Measurements from ENCODE around the gene RGS19. TPM values are rescaled to one million over a fixed set of nuclear protein-coding genes. Genes with fewer than 3 reads are reported as not detected.

RGS19 gene
- total and polyA plus RNA-seq, 7 donors, result 2.0 to 5.7 (median 3.5) TPM

DNA sequence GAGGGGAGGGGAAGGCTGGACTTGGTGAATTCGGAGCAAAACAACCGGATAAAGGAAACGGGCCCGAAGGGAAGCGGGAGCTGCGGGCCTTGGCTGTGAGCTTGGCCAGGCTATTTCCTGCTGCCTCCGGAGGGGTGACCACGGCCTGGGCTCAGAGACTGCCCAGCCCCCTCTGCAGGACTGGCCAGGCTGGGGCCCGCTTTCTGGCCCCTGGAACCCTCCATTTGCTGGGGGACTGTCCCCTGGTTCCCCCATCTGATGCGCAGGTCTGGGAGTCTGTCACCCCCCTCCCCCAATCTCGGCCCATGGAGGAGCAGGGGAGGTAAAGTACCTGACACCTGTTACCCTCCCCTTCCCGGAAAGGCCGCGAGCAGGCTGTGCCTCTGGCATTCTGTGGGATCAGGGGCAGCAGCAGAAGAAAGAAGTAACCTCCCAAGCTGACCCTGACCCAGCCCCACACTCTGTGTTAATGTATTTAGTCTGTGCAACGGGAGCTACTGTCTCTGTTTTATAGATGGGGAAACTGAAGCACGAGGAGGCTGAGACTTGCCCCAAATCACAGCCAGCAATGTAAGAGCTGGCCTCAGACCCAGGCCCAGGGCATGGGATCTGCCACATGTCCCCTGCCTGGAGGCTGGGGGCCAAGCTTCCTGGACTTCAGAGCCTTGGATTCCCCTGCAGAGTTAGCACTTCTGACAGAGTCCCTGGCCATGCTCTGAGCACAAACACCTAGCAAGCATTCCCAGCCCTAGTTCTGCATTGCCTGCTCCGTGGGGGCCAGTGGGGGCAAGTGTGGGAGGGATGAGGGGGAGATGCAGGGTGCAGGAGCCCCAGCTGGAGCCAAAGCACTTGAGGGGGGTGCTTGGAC, 39.8 kb downstream of the RGS19 start:
- WGBS, 3 donors, result 8 to 13% (median 9%) methylated on average over 14 to 17 of the region's 17 CpGs
- Histone ChIP-seq H3K27me3 (ENCODE audit: insufficient read depth in 3 of 3, low read length in 2 of 3) (peaks cover 0 to 74% (median 21%) of the 10 kb centered on the region in 3 donors), H3K4me3 (peak overlapping the region; percentile 67), H3K36me3 (ENCODE audit: insufficient read depth in 1 of 2, low read depth in 1 of 2) (peaks cover 0 to 8% of the 10 kb centered on the region in 2 donors), H3K27ac (peak overlapping the region; percentile 58), H3K9me3 (no peaks in the 10 kb centered on the region), H3K4me1 (peaks cover 10% of the 10 kb centered on the region)
- ATAC-seq (peak; percentile 22 to 45 (median 36)), DNase-seq (no peak)
- intact Hi-C loops (cut with DNase I), result loop anchor here (1.0 to 5.0 kb wide), 2 partner anchors 81 to 83 kb away; no protein-coding TSS in a partner anchor
- TF ChIP-seq, protein P1, sequence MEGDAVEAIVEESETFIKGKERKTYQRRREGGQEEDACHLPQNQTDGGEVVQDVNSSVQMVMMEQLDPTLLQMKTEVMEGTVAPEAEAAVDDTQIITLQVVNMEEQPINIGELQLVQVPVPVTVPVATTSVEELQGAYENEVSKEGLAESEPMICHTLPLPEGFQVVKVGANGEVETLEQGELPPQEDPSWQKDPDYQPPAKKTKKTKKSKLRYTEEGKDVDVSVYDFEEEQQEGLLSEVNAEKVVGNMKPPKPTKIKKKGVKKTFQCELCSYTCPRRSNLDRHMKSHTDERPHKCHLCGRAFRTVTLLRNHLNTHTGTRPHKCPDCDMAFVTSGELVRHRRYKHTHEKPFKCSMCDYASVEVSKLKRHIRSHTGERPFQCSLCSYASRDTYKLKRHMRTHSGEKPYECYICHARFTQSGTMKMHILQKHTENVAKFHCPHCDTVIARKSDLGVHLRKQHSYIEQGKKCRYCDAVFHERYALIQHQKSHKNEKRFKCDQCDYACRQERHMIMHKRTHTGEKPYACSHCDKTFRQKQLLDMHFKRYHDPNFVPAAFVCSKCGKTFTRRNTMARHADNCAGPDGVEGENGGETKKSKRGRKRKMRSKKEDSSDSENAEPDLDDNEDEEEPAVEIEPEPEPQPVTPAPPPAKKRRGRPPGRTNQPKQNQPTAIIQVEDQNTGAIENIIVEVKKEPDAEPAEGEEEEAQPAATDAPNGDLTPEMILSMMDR (IDR thresholded peaks at IDR 0.05), result no peak

DNA sequence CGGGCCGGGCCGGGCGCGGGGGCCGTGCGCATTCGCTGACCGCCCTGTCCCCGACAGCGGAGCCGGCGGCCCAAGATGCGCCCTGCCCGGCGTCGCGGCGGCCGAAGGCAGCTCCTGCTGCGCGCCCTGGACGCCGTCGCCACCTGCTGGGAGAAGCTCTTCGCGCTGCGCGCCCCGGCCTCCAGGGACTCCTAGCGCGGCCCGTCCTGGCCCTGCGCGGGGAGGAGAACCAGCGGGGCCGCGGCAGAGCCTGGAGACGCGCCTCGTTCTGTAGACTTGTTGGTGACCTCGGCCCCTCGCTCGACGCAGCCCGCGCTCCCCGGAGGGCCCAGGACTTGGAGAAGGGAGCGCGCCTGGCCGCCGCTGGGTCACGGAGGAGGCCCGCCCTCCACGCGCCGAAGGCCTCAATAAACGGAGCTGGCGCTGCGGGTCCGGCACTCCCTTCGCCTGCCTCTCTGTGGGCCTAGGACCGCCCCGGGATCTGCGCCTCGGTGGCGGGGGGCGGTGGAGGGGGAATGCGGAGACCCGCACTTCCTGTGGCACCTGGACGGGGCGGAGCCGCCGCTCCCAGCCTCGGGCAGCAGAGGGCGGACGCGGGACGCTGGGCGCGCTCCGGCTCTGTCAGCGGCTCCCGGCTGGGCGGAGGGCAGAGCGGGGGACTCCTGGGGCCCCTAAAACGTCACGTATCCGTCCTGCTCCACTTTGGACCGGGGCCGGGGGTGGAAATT, 40.6 kb downstream of the RGS19 start:
- Histone ChIP-seq H3K27ac (peak overlapping the region; percentile 67), H3K36me3 (ENCODE audit: insufficient read depth in 1 of 2, low read depth in 1 of 2) (peaks cover 0 to 16% of the 10 kb centered on the region in 2 donors), H3K4me1 (peaks cover 10% of the 10 kb centered on the region), H3K9me3 (no peaks in the 10 kb centered on the region), H3K4me3 (peak overlapping the region; percentile 67), H3K27me3 (ENCODE audit: insufficient read depth in 3 of 3, low read length in 2 of 3) (peaks cover 0 to 71% (median 21%) of the 10 kb centered on the region in 3 donors)
- WGBS, 3 donors, result 0 to 1% (median 1%) methylated on average over 53 to 91 of the region's 91 CpGs
- peak; percentile 73 to 85 for DNase-seq
- intact Hi-C loops (cut with DNase I), result loop anchor here (1.0 to 5.0 kb wide), 2 partner anchors 82 to 84 kb away; no protein-coding TSS in a partner anchor
- ATAC-seq, result peak; percentile 81 to 88 (median 84)
- TF ChIP-seq, protein P1 (IDR thresholded peaks at IDR 0.05), result peak; percentile 60

DNA sequence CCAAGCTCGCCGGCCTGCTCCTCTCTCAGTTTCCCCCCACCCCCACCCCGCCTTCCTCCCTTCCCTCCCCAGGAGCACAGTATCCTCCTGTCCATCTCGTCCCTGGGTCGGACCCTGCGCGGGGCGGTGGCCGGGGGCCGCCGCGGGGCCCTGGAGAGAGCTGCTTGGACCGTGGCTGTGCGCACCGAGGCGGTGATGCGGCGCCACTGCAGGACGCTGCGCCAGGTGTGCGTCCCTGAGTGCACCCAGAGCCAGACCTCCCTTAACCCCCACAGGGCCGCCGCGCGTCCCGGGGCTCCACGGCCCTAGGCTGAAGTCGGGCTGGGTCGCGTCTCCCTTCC, 41.1 kb downstream of the RGS19 start:
- ATAC-seq, result peak in 3 of 4 donors; percentile 3 to 13 (median 5)
- WGBS, 3 donors, result 0 to 2% (median 1%) methylated on average over 21 to 30 of the region's 30 CpGs
- peak overlapping the region; percentile 67 for H3K27ac ChIP-seq
- peaks cover 0 to 66% (median 21%) of the 10 kb centered on the region in 3 donors for H3K27me3 ChIP-seq (ENCODE audit: insufficient read depth in 3 of 3, low read length in 2 of 3)
- H3K4me3 ChIP-seq, result peak overlapping the region; percentile 67
- H3K4me1 ChIP-seq, result peaks cover 10% of the 10 kb centered on the region
- TF ChIP-seq, protein P1 (IDR thresholded peaks at IDR 0.05), result no peak
- peaks cover 0 to 21% of the 10 kb centered on the region in 2 donors for H3K36me3 ChIP-seq (ENCODE audit: insufficient read depth in 1 of 2, low read depth in 1 of 2)
- H3K9me3 ChIP-seq, result no peaks in the 10 kb centered on the region
- intact Hi-C loops (cut with DNase I), result loop anchor here in 1 of 2 donors (5.0 kb wide), 1 partner anchor 84 kb away; no protein-coding TSS in a partner anchor
- no peak for DNase-seq

DNA sequence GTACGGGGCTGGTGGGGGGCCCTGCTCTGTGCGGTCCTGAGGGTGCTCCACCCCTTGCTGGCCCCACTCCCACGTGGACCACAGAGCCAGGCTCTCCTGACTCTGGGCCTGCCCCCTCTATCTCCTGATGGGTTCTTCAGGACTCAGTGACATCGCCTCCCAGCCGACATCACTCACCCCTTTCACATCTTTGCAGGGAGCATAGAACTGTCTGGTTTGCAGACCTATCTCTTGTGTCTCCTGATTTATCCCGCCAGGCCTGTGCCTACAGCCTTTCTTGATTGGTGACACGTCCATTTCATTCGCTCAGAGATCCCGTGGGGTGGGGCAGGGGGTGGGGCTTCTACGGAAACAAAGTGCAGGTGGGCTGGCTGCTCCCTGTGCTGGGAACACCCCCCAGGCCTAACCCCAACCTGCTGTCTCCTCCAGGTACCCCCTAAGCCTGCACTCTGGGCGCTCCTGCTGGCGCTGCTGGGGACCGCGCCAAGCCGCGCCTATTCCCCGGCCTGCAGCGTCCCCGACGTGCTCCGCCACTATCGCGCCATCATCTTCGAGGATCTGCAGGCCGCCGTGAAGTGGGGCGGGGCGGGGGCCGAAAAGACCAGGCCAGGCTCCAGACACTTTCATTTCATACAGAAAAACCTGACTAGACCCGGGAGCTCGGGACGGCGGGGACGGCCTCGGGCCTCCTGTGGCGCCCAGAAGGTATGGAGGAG, 41.7 kb downstream of the RGS19 start:
- Histone ChIP-seq H3K36me3 (ENCODE audit: insufficient read depth in 1 of 2, low read depth in 1 of 2) (peaks cover 0 to 26% of the 10 kb centered on the region in 2 donors), H3K4me3 (peak overlapping the region; percentile 67), H3K9me3 (no peaks in the 10 kb centered on the region), H3K4me1 (peaks cover 10% of the 10 kb centered on the region), H3K27me3 (ENCODE audit: insufficient read depth in 3 of 3, low read length in 2 of 3) (peaks cover 0 to 62% (median 21%) of the 10 kb centered on the region in 3 donors), H3K27ac (no peak overlapping the region)
- DNase-seq, result no peak
- WGBS, 3 donors, result 7 to 8% (median 7%) methylated on average over 35 to 36 of the region's 36 CpGs
- ATAC-seq, result no peak
- TF ChIP-seq, protein P1 (IDR thresholded peaks at IDR 0.05), result no peak
- intact Hi-C loops (cut with DNase I), result loop anchor here in 1 of 2 donors (5.0 kb wide), 1 partner anchor 85 kb away; no protein-coding TSS in a partner anchor
